GM18951 (cell line): ENCODE measurements around the gene EIF1AX.

Experiments used
- POLR2A ChIP-seq: IDR thresholded peaks from 4 replicates; pipeline ENCODE4 v1.6.1; 2011; ENCODE audit warnings: mild to moderate bottlenecking; ENCODE audit not compliant: insufficient read length, insufficient read depth; ENCODE audit errors: extremely low read depth
- in situ Hi-C: fragments of 300-500 bp; cut with MboI; formaldehyde crosslinking; loops from one replicate; pipeline ENCODE4 v1.12.0; 2022; ENCODE audit warnings: low sequenced_read_pairs, mixed read lengths, inconsistent platforms; ENCODE audit not compliant: unreplicated experiment

The EIF1AX gene

GRCh38 chrX:20116087-20116576, 25.5 kb downstream of the EIF1AX start:
- in situ Hi-C loops = no loop called here
- no peak for TF ChIP-seq POLR2A

- no peak for TF ChIP-seq POLR2A
- in situ Hi-C loops = no loop called here
Measured at GRCh38 chrX:20112022-20112774, 29.4 kb downstream of the EIF1AX start.

GRCh38 chrX:20111271-20111670, 30.4 kb downstream of the EIF1AX start:
- in situ Hi-C loops = no loop called here
- TF ChIP-seq POLR2A = no peak

GRCh38 chrX:20101934-20102581, 39.6 kb downstream of the EIF1AX start:
- TF ChIP-seq POLR2A = no peak
- in situ Hi-C loops = no loop called here

GRCh38 chrX:20091499-20091898, 50.1 kb downstream of the EIF1AX start:
- TF ChIP-seq POLR2A = no peak

GRCh38 chrX:20089845-20090244, 51.8 kb downstream of the EIF1AX start:
- no peak for TF ChIP-seq POLR2A
- in situ Hi-C loops = no loop called here

More at GRCh38 chrX:20091499-20091898, 50.1 kb downstream of the EIF1AX start:
- in situ Hi-C loops = no loop called here

- in situ Hi-C loops = no loop called here
- no peak for TF ChIP-seq POLR2A
Measured at GRCh38 chrX:20080277-20080676, 61.4 kb downstream of the EIF1AX start.
